ENCODE data around the gene THAP3. TPM values are rescaled to one million over a fixed set of nuclear protein-coding genes. Genes with fewer than 3 reads are reported as not detected.
A peak's percentile ranks its signal among the peaks of the same experiment; 100 is the strongest.

THAP3 gene
- total and polyA plus RNA-seq, 5 donors: 10.2 to 20.8 (median 14.9) TPM

DNA sequence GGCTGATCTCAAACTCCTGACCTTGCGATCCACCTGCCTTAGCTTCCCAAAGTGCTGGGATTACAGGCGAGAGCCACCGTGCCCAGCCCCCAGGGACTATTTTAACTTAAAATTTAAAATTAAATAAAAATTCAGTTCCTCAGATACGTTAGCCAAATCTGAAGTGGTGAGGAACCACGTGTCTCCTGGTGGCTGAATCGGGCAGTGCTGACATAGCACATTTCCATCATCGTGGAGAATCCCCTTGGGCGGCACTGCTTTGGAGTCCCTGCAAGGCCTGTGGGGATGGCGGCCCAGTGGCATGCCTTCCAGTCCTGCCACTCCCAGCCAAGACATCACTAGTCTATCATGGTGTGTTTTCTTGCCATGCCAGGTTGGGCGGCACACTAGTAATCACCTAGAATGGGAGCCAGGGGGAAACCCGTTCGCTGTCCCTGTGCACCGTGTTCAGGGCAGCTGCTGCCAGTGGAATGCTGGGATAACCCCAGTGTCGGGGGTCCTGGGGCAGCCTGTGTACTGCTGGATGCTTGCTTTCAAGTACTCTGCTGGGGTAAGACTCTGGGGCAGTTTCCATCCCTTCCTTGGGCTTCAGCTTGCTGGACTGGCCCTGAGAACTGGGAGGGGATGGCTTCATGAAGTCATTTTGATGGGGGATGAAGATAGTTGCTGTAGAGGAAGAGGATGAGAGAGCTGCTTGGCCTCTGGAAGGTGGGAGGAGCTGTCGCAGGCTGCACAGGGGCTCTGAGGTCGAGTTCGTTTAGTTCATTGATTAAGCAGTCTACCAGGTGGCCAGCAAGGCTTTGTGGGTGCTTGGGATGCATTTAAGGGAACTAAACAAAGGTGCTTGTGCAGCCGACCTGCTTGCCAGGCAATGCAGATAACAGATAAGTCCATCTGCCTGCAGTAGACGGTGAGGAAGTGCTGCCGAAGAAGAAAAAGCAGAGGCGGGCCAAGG, 40.3 kb upstream of the THAP3 start:
- WGBS: 66% methylated on average over 21 of the region's 21 CpGs
- H3K27ac ChIP-seq (ENCODE audit: low read length): no peak overlapping the region
- DNase-seq: peak in 1 of 3 donors; percentile 59
- no peak for ATAC-seq
- H3K27me3 ChIP-seq (ENCODE audit: control insufficient read depth, insufficient read depth): no peaks in the 10 kb centered on the region
- intact Hi-C loops (cut with DNase I): no loop called here
- no peak overlapping the region for H3K4me3 ChIP-seq (ENCODE audit: low read length)
- no peaks in the 10 kb centered on the region for H3K9me3 ChIP-seq (ENCODE audit: control insufficient read depth, low read length)
- H3K4me1 ChIP-seq (ENCODE audit: control insufficient read depth, insufficient read depth, low read length): peaks cover 13% of the 10 kb centered on the region

GRCh38 chr1:6585081-6585722, 39.5 kb upstream of the THAP3 start:
- intact Hi-C loops (cut with DNase I): no loop called here
- ATAC-seq: no peak
- H3K4me1 ChIP-seq (ENCODE audit: control insufficient read depth, insufficient read depth, low read length): peaks cover 12% of the 10 kb centered on the region
- no peaks in the 10 kb centered on the region for H3K27me3 ChIP-seq (ENCODE audit: control insufficient read depth, insufficient read depth)
- 79% methylated on average over 12 of the region's 12 CpGs for WGBS
- H3K27ac ChIP-seq (ENCODE audit: low read length): no peak overlapping the region
- H3K4me3 ChIP-seq (ENCODE audit: low read length): no peak overlapping the region
- DNase-seq: no peak
- no peaks in the 10 kb centered on the region for H3K9me3 ChIP-seq (ENCODE audit: control insufficient read depth, low read length)

- Histone ChIP-seq H3K27me3 (ENCODE audit: control insufficient read depth, insufficient read depth) (no peaks in the 10 kb centered on the region), H3K9me3 (ENCODE audit: control insufficient read depth, low read length) (no peaks in the 10 kb centered on the region), H3K4me3 (ENCODE audit: low read length) (no peak overlapping the region), H3K4me1 (ENCODE audit: control insufficient read depth, insufficient read depth, low read length) (peaks cover 9% of the 10 kb centered on the region), H3K27ac (ENCODE audit: low read length) (no peak overlapping the region)
- 90% methylated on average over 7 of the region's 7 CpGs for WGBS
- intact Hi-C loops (cut with DNase I): no loop called here
- DNase-seq (no peak), ATAC-seq (no peak)
Measured at GRCh38 chr1:6585841-6586240, 38.8 kb upstream of the THAP3 start.

- intact Hi-C loops (cut with DNase I): no loop called here
- peak in 2 of 3 donors; percentile 58 to 62 for DNase-seq
- ATAC-seq: peak; percentile 2 to 9
- Histone ChIP-seq H3K4me3 (ENCODE audit: low read length) (no peak overlapping the region), H3K27me3 (ENCODE audit: control insufficient read depth, insufficient read depth) (no peaks in the 10 kb centered on the region), H3K9me3 (ENCODE audit: control insufficient read depth, low read length) (no peaks in the 10 kb centered on the region), H3K27ac (ENCODE audit: low read length) (no peak overlapping the region), H3K4me1 (ENCODE audit: control insufficient read depth, insufficient read depth, low read length) (peaks cover 5% of the 10 kb centered on the region)
- 79% methylated on average over 11 of the region's 11 CpGs for WGBS
Measured at GRCh38 chr1:6586404-6586816, 38.3 kb upstream of the THAP3 start.

DNA sequence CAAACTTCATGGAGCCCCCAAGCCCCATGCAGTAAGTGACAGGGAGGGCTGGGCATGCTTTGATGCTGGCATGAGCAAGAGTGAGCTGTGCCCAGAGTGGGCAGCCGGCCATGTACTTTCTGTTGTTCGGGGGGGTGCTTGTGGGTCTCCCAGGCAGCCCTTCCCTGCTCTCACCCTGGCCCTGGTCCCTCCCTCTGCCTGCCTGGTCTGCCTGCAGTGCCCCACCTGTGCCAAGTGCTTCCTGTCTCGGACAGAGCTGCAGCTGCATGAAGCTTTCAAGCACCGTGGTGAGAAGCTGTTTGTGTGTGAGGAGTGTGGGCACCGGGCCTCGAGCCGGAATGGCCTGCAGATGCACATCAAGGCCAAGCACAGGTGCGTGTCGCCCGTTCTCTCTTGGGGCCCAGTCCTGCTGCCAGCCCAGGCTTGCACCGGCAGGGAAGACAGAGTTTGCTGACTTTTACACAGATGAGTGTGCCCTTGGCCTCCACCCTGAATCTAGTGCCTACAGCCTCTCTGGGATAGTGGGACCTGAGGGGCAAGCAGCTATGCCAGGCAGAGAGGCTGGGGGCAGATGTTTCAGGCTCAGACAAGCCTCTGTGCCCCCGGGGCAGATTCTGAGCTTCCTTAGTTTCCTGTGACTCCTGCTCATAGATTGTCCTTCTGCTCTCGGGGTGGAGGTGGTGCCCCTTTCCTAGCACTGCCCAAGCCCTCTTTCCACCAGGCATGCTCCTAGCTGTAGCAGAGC, 37.2 kb upstream of the THAP3 start:
- no peak overlapping the region for H3K4me3 ChIP-seq (ENCODE audit: low read length)
- H3K4me1 ChIP-seq (ENCODE audit: control insufficient read depth, insufficient read depth, low read length): peaks cover 5% of the 10 kb centered on the region
- intact Hi-C loops (cut with DNase I): no loop called here
- no peaks in the 10 kb centered on the region for H3K9me3 ChIP-seq (ENCODE audit: control insufficient read depth, low read length)
- DNase-seq (peak; percentile 62 to 90 (median 87)), ATAC-seq (peak; percentile 63 to 74)
- no peaks in the 10 kb centered on the region for H3K27me3 ChIP-seq (ENCODE audit: control insufficient read depth, insufficient read depth)
- peak overlapping the region; percentile 6 for H3K27ac ChIP-seq (ENCODE audit: low read length)
- 59% methylated on average over 13 of the region's 13 CpGs for WGBS

- Histone ChIP-seq H3K9me3 (ENCODE audit: control insufficient read depth, low read length) (no peaks in the 10 kb centered on the region), H3K4me1 (ENCODE audit: control insufficient read depth, insufficient read depth, low read length) (peaks cover 5% of the 10 kb centered on the region), H3K27ac (ENCODE audit: low read length) (no peak overlapping the region), H3K4me3 (ENCODE audit: low read length) (no peak overlapping the region), H3K27me3 (ENCODE audit: control insufficient read depth, insufficient read depth) (no peaks in the 10 kb centered on the region)
- WGBS: 82% methylated on average over 25 of the region's 25 CpGs
- ATAC-seq (no peak), DNase-seq (no peak)
- intact Hi-C loops (cut with DNase I): no loop called here
Measured at GRCh38 chr1:6588128-6588892, 36.4 kb upstream of the THAP3 start.

- ATAC-seq: no peak
- peaks cover 5% of the 10 kb centered on the region for H3K4me1 ChIP-seq (ENCODE audit: control insufficient read depth, insufficient read depth, low read length)
- no peak overlapping the region for H3K4me3 ChIP-seq (ENCODE audit: low read length)
- no peaks in the 10 kb centered on the region for H3K9me3 ChIP-seq (ENCODE audit: control insufficient read depth, low read length)
- no peaks in the 10 kb centered on the region for H3K27me3 ChIP-seq (ENCODE audit: control insufficient read depth, insufficient read depth)
- 78% methylated on average over 24 of the region's 24 CpGs for WGBS
- no peak overlapping the region for H3K27ac ChIP-seq (ENCODE audit: low read length)
- peak in 1 of 3 donors; percentile 40 for DNase-seq
- intact Hi-C loops (cut with DNase I): no loop called here
Measured at GRCh38 chr1:6588893-6589520, 35.7 kb upstream of the THAP3 start.

GRCh38 chr1:6590046-6590445, 34.6 kb upstream of the THAP3 start:
- 89% methylated on average over 7 of the region's 7 CpGs for WGBS
- peaks cover 5% of the 10 kb centered on the region for H3K4me1 ChIP-seq (ENCODE audit: control insufficient read depth, insufficient read depth, low read length)
- H3K27me3 ChIP-seq (ENCODE audit: control insufficient read depth, insufficient read depth): no peaks in the 10 kb centered on the region
- ATAC-seq (no peak), DNase-seq (peak in 1 of 3 donors; percentile 31)
- H3K9me3 ChIP-seq (ENCODE audit: control insufficient read depth, low read length): no peaks in the 10 kb centered on the region
- no peak overlapping the region for H3K4me3 ChIP-seq (ENCODE audit: low read length)
- H3K27ac ChIP-seq (ENCODE audit: low read length): no peak overlapping the region
- intact Hi-C loops (cut with DNase I): no loop called here

- 69% methylated on average over 13 of the region's 13 CpGs for WGBS
- intact Hi-C loops (cut with DNase I): no loop called here
- no peaks in the 10 kb centered on the region for H3K27me3 ChIP-seq (ENCODE audit: control insufficient read depth, insufficient read depth)
- H3K4me3 ChIP-seq (ENCODE audit: low read length): no peak overlapping the region
- ATAC-seq (peak in 1 of 2 donors; percentile 8), DNase-seq (peak in 1 of 3 donors; percentile 54)
- no peaks in the 10 kb centered on the region for H3K9me3 ChIP-seq (ENCODE audit: control insufficient read depth, low read length)
- peaks cover 5% of the 10 kb centered on the region for H3K4me1 ChIP-seq (ENCODE audit: control insufficient read depth, insufficient read depth, low read length)
- H3K27ac ChIP-seq (ENCODE audit: low read length): no peak overlapping the region
Measured at GRCh38 chr1:6591222-6591621, 33.4 kb upstream of the THAP3 start.

DNA sequence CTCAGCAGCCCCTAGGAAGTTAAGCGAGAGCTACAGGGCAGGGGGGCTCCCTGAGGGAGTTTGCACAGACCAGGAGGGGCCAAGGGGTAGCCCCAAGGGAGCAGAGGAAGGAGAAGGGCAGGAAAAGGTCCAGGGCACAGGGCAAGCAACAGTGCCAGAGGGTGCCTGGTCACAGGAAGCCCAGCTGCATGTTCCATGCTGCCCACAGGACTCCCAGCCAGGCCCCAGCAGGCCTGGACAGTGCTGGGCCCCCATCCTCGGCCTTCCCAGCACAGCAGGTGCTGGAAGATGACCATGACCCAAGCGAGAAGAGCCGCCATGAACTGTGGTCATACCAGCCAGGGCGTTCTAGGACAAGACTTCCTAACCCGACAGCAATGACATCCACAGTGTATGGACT, 33.0 kb upstream of the THAP3 start:
- 92% methylated on average over 6 of the region's 6 CpGs for WGBS
- H3K27me3 ChIP-seq (ENCODE audit: control insufficient read depth, insufficient read depth): no peaks in the 10 kb centered on the region
- H3K9me3 ChIP-seq (ENCODE audit: control insufficient read depth, low read length): no peaks in the 10 kb centered on the region
- intact Hi-C loops (cut with DNase I): no loop called here
- DNase-seq: no peak
- H3K4me3 ChIP-seq (ENCODE audit: low read length): no peak overlapping the region
- ATAC-seq: no peak
- H3K27ac ChIP-seq (ENCODE audit: low read length): no peak overlapping the region
- peaks cover 7% of the 10 kb centered on the region for H3K4me1 ChIP-seq (ENCODE audit: control insufficient read depth, insufficient read depth, low read length)

Data from right cardiac atrium (tissue), 5 donors.